Smooth muscle cell (in vitro differentiated cells): ENCODE measurements around the gene VPS26B. TPM values are rescaled to one million over a fixed set of nuclear protein-coding genes. Genes with fewer than 3 reads are reported as not detected.

Experiments used
- DNase-seq: peaks from one replicate; lab custom pipeline; 2025; ENCODE audit not compliant: unreplicated experiment; lab: John Stamatoyannopoulos, UW
- H2AFZ ChIP-seq: fragments of 200-600 bp; sonication (generic); 2 replicates; pipeline ENCODE4 v1.6.0; 2016; ENCODE audit warnings: antibody characterized with exemption, low read depth, mild to moderate bottlenecking
- H3F3A ChIP-seq: fragments of 200-600 bp; sonication (generic); 2 replicates; pipeline ENCODE4 v1.6.0; 2017; ENCODE audit warnings: antibody characterized with exemption, low read depth
- H3K27ac ChIP-seq: fragments of 200-600 bp; sonication (generic); 2 replicates; pipeline ENCODE4 v1.5.1; 2016; ENCODE audit warnings: low read depth, mild to moderate bottlenecking
- H3K27me3 ChIP-seq: fragments of 200-600 bp; sonication (generic); 2 replicates; pipeline ENCODE4 v1.6.1; 2016; ENCODE audit warnings: low read depth, mild to moderate bottlenecking
- H3K36me3 ChIP-seq: fragments of 200-600 bp; sonication (generic); 2 replicates; pipeline ENCODE4 v1.5.1; 2016; ENCODE audit warnings: low read depth
- H3K4me1 ChIP-seq: fragments of 200-600 bp; sonication (generic); 2 replicates; pipeline ENCODE4 v1.5.1; 2016; ENCODE audit warnings: low read depth
- H3K4me2 ChIP-seq: fragments of 200-600 bp; sonication (generic); 2 replicates; pipeline ENCODE4 v1.6.0; 2016; ENCODE audit warnings: mild to moderate bottlenecking
- H3K4me3 ChIP-seq: fragments of 200-600 bp; sonication (generic); 2 replicates; pipeline ENCODE4 v1.5.1; 2016; ENCODE audit warnings: mild to moderate bottlenecking
- H3K79me2 ChIP-seq: fragments of 200-600 bp; sonication (generic); 2 replicates; pipeline ENCODE4 v1.6.0; 2016; ENCODE audit warnings: low read depth, mild to moderate bottlenecking
- H3K9ac ChIP-seq: fragments of 200-600 bp; sonication (generic); 2 replicates; pipeline ENCODE4 v1.6.0; 2016; ENCODE audit warnings: low read depth
- H3K9me3 ChIP-seq: fragments of 200-600 bp; sonication (generic); replicated peaks from 2 replicates; pipeline ENCODE4 v1.5.1; 2016; ENCODE audit warnings: low read depth
- H4K20me1 ChIP-seq: fragments of 200-600 bp; sonication (generic); 2 replicates; pipeline ENCODE4 v1.6.0; 2016; ENCODE audit warnings: low read depth
- CTCF ChIP-seq: fragments of 200-600 bp; sonication (generic); IDR thresholded peaks from 2 replicates; pipeline ENCODE4 v1.5.1; 2017; ENCODE audit warnings: borderline replicate concordance, mild to moderate bottlenecking, antibody characterized with exemption; ENCODE audit not compliant: insufficient read depth, poor library complexity, severe bottlenecking
- WGBS: methylation state at CpG from one replicate; pipeline ENCODE4 v1.1.7; 2016; ENCODE audit warnings: low lambda C conversion rate; 5-methylcytosine and 5-hydroxymethylcytosine counted together
- polyA plus RNA-seq: library from polyadenylated mRNA; unstranded; fragments of >200 nt; fragmentation: Nextera tagmentation; extraction: Ambion mirVana; gene quantifications from 2 replicates; pipeline ENCODE4 v1.2.1, GENCODE V29; 2016
- total RNA-seq: library from RNA; depleted of rRNA; stranded (reverse); fragments of >200 nt; gene quantifications from 2 replicates; pipeline ENCODE4 v1.2.3, GENCODE V29; 2014

The VPS26B gene
- total RNA-seq (30.7 and 32.0 TPM in 2 replicates), polyA plus RNA-seq (37.1 and 48.4 TPM in 2 replicates)

GRCh38 chr11:134223836-134224709 lies at the start of gene VPS26B, which contains the start of gene NCAPD3:
Gene VPS26B (plus strand): TSS chr11:134224671. CDS start chr11:134225123, 452 bp downstream.
Gene NCAPD3 (minus strand): TSS chr11:134223967. CDS start chr11:134223926, 41 bp downstream.
- Histone ChIP-seq H4K20me1 (peaks cover 39% of the 10 kb centered on the region), H3K79me2 (peaks cover 62% of the 10 kb centered on the region), H3K4me1 (peaks cover 15% of the 10 kb centered on the region), H3K9ac (peak within 1 kb of the TSS; percentile 87), H3K36me3 (no peaks in the 10 kb centered on the region), H3K27ac (peak within 1 kb of the TSS; percentile 93), H2AFZ (peak within 1 kb of the TSS; percentile 100), H3K4me2 (peak within 1 kb of the TSS; percentile 94), H3K4me3 (peak within 1 kb of the TSS; percentile 83), H3F3A (no peaks in the 10 kb centered on the region), H3K27me3 (no peaks in the 10 kb centered on the region), H3K9me3 (no peaks in the 10 kb centered on the region)
- WGBS, result under 1% methylated on average over 75 of the region's 89 CpGs
- DNase-seq, result peak; percentile 87
- no peak for TF ChIP-seq CTCF

GRCh38 chr11:134176284-134176683 lies 48.2 kb upstream of the VPS26B start:
- H3F3A ChIP-seq, result no peaks in the 10 kb centered on the region
- H3K4me3 ChIP-seq, result no peak overlapping the region
- H3K4me2 ChIP-seq, result no peak overlapping the region
- no peak for DNase-seq
- H2AFZ ChIP-seq, result no peak overlapping the region
- H3K9me3 ChIP-seq, result no peaks in the 10 kb centered on the region
- peaks cover 30% of the 10 kb centered on the region for H3K36me3 ChIP-seq
- H3K27me3 ChIP-seq, result no peaks in the 10 kb centered on the region
- no peaks in the 10 kb centered on the region for H3K79me2 ChIP-seq
- no peaks in the 10 kb centered on the region for H4K20me1 ChIP-seq
- 98% methylated on average over 13 of the region's 13 CpGs for WGBS
- H3K4me1 ChIP-seq, result no peaks in the 10 kb centered on the region
- no peak overlapping the region for H3K9ac ChIP-seq
- H3K27ac ChIP-seq, result no peak overlapping the region
- TF ChIP-seq CTCF, result no peak

- no peak overlapping the region for H2AFZ ChIP-seq
Measured at GRCh38 chr11:134178032-134178674, 46.3 kb upstream of the VPS26B start.

More at GRCh38 chr11:134178032-134178674, 46.3 kb upstream of the VPS26B start:
- Histone ChIP-seq H3K4me2 (no peak overlapping the region), H3K4me3 (no peak overlapping the region), H3K36me3 (peaks cover 30% of the 10 kb centered on the region), H3K4me1 (no peaks in the 10 kb centered on the region), H3K79me2 (no peaks in the 10 kb centered on the region), H3K27me3 (no peaks in the 10 kb centered on the region), H4K20me1 (no peaks in the 10 kb centered on the region), H3F3A (no peaks in the 10 kb centered on the region), H3K27ac (no peak overlapping the region), H3K9ac (no peak overlapping the region), H3K9me3 (no peaks in the 10 kb centered on the region)
- no peak for DNase-seq
- no peak for TF ChIP-seq CTCF
- WGBS, result 89% methylated on average over 5 of the region's 5 CpGs
